ENCODE results near the gene UNC13B.

UNC13B gene

DNA sequence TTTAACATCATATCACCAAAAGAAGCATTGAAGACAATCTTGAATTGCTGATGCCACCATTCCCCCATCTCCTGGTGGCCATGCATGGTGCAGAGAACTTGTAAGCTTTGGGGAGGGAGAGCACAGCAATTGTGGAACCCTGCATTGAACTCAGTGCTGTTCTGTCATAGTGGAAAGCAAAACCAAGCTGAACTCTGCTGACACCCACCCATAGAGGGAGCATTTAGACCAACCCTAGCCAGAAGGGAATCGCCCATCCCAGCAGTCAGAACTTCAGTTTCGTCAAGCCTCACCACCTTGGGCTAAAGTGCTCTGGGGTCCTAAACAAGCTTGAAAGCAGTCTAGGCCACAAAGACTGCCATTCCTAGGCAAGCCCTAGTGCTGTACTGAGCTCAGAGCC, 290.7 kb downstream of the UNC13B start:
- TF ChIP-seq, protein P1, sequence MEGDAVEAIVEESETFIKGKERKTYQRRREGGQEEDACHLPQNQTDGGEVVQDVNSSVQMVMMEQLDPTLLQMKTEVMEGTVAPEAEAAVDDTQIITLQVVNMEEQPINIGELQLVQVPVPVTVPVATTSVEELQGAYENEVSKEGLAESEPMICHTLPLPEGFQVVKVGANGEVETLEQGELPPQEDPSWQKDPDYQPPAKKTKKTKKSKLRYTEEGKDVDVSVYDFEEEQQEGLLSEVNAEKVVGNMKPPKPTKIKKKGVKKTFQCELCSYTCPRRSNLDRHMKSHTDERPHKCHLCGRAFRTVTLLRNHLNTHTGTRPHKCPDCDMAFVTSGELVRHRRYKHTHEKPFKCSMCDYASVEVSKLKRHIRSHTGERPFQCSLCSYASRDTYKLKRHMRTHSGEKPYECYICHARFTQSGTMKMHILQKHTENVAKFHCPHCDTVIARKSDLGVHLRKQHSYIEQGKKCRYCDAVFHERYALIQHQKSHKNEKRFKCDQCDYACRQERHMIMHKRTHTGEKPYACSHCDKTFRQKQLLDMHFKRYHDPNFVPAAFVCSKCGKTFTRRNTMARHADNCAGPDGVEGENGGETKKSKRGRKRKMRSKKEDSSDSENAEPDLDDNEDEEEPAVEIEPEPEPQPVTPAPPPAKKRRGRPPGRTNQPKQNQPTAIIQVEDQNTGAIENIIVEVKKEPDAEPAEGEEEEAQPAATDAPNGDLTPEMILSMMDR (conservative IDR thresholded peaks at IDR 0.05), result no peak
- no peak overlapping the region for H3K27ac ChIP-seq

DNA sequence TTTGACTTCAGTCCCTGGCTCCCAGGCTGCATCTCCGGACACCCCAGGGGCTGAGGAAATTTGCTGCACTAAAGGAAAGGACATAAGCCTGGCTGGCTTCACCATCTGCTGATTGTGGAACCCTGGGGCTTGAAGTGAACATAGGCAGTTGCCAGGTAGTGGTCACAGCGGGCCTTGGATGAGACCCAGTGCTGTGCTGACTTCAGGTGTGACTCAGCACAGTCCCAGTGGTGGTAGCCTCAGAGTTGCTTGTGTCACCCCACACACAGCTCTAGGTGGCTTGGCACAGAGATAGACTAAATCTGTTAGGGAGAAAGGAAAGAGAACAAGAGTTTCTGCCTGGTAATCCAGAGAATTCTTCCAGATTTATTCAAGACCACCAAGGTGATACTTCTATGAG, 292.0 kb downstream of the UNC13B start:
- H3K27ac ChIP-seq, result no peak overlapping the region
- TF ChIP-seq, protein P1 (conservative IDR thresholded peaks at IDR 0.05), result no peak
